ENCODE results near the gene MCEE.
"Not testable (repeated sequence)": the region's sequence is repeated elsewhere in the genome, so short reads cannot be mapped to it uniquely, and the experiment has no call there.

Gene MCEE

DNA sequence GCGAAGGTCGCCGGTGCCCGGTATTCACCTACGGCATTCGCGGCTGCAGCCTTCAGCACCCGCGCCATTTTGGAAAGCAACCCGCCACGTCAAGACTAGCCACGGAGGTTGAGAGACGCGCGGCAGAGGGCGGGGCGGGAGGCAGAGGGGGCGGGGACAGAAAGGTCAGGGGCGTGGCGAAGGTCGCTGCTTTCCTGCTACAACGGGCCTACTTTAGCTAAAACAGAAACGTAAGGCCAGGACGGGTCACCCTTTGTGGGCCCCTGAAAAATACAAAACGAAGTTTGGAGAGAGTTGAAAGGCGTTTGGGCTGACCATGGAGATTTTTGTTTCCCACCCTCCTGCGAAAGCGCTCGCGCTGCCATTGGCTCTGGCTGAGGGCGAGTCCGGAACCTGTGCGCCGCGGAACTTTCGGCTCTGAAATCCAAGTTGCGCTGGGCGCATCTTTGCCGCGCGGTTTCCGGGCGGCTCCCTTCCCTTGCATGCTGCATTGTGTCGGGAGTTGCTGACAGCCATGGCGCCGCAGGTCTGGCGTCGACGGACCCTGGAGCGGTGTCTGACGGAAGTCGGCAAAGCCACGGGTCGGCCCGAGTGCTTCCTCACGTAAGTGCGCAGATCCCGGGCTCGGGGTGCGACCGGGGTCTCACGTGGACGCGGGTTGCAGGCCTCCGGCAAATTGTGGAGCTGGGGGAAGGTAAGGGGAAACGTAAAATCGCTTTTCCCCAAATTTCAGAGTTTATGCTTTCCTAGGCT is at the start of gene MCEE, which contains the start of gene MPHOSPH10:
TSS of gene MCEE (minus strand) at position 78 of the 753 bp plus-strand sequence. CDS start at position 68, 10 bp downstream.
TSS of gene MPHOSPH10 (plus strand) at position 483 of the 753 bp plus-strand sequence. CDS start at position 515, 32 bp downstream.
- peak; percentile 97 for DNase-seq

GRCh38 chr2:71178836-71179235 is 48.8 kb upstream of the MCEE start:
- not testable (repeated sequence) for DNase-seq

GRCh38 chr2:71174207-71174606 is 44.2 kb upstream of the MCEE start:
- no peak for DNase-seq

DNA sequence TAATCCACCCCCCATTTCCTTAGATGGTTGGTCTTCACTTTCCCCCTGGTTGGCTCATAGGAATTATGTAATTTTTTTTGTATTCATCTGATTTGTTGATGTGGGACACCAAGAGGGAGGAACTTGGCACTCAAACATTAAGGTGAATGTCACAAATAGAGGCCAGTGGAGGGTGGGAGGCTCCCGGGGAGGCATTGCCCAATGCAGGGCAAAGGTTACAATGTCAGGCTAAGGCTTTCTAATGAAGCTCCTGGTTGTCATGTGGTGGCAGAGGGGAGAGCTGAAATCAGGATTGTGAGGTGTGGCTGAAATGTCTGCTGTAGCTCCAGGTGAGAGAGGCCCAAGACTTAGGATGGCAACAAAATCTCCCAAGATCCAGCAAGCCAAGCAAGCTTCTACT is 43.1 kb upstream of the MCEE start:
- DNase-seq = no peak

GRCh38 chr2:71166812-71167211 is 36.8 kb upstream of the MCEE start:
- DNase-seq = no peak

DNA sequence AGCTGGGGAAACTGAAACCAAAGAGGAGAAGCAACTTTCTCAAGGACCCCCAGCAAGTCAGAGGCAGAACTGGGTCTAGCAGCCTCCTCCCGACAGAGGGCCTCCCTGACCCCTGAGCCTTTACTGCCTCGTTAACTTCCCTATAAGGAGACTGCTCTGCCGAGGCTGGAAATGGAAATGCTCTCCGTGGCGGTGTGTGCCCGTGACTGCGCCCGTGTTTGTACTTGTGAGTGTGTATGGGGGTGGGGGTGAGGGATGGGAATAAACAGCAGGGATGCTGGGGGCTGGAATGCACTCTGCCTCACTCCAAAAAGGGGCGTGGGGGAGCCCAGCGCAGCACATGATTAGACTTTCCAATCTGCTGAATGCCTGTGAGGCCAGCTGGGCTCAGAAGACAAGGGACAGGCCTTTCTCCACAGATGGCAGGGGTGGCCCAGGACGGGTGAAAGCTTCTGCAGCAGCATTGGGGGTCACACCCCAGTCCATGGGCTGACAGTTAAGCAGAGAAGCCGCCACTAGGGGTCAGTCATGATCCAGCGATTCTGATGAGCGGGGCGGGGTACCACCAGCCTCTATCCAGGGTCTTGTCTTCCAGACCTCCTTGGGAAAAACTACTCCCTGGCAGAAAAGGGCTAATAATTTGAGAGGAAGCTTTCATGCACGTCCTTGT is 27.2 kb upstream of the MCEE start:
- peak; percentile 85 for DNase-seq

- peak; percentile 74 for DNase-seq
Measured at GRCh38 chr2:71156573-71156972, 26.5 kb upstream of the MCEE start.

DNA sequence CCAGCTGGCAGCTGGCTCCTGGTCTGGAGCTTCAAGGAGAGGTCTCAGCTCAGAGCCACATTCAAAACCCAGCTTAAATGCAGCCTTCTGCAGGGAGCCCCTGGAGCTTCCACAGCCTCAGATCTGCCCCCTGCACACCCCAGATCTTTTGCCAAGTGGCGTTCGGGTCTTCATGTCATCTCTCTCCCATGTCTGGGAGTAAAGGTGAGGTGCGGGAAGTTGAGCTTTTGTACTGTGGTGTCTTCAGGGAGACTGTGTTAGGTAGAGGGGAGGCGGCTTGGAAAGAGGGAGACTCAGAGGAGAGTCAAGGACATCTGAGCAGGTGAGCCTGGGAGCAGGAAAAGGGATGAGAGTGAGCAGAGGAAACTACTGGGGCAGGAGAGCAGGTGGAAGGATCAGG is 25.8 kb upstream of the MCEE start:
- DNase-seq = peak; percentile 20

DNA sequence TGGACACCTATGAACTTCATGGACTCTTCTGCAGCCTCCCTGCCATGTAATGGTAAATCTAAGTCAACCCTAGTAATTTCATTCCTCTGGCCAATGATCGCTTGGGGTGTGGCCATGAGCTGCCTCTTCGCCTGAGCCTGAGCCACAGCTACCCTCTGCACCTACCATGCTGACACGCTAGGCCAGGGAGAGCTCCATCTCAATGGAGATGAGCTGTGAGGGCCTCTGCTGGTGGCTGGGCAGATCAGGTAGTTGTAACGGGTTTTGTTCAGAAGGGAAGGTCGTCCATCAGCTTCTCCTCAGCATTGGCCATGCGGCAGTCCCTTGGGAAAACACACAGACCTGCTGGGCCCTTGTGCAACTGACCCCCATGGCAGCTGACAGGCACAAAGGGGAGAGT is 24.8 kb upstream of the MCEE start:
- no peak for DNase-seq

- DNase-seq = peak; percentile 26
Measured at GRCh38 chr2:71154279-71154678, 24.2 kb upstream of the MCEE start.

GRCh38 chr2:71153585-71154224 is 23.7 kb upstream of the MCEE start:
- DNase-seq = peak; percentile 53

GRCh38 chr2:71151620-71152019 is 21.6 kb upstream of the MCEE start:
- DNase-seq = no peak

GRCh38 chr2:71150082-71150816 is 20.2 kb upstream of the MCEE start:
- no peak for DNase-seq

- no peak for DNase-seq
Measured at GRCh38 chr2:71148506-71149063, 18.6 kb upstream of the MCEE start.

DNA sequence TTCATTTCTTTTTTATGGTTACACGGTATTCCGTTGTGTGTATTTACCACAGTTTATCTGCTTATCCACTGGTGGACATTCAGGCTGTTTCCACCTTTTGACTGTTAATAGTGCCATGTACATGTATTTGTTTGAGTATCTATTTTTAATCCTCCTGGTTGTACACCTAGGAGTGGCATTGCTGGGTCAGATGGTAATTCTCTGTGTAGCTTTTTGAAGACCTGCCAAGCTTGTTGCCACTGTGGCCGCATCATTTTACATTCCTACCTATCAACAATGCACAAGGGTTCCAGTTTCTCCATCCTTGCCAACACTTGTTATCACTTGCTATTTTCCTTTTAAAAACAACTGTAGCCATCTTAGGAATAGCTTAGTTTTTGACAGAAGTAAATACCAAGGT is 13.8 kb upstream of the MCEE start:
- DNase-seq = no peak

GRCh38 chr2:71136174-71136573 is 6.1 kb upstream of the MCEE start:
- DNase-seq = no peak

DNA sequence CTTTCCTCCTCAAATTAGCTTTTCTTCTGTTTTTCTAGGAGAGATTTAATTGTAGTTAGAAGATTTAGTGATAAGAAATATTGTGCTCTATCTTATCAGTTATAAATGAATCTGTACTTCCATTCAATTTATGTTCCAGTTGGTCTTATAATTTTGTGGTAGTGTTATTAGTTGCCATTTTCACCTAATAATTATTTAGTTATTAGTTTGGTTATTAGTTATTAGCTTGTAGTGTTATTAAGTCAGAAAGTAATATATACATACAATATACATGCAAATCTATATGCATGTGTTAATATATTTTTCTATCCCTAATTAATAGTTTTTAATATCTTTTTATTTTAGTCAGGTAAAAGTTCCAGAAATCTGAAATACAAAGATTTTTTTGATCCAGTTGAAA is 3.6 kb upstream of the MCEE start:
- no peak for DNase-seq

- not testable (repeated sequence) for DNase-seq
Measured at GRCh38 chr2:71131387-71132166, 1.5 kb upstream of the MCEE start.

DNA sequence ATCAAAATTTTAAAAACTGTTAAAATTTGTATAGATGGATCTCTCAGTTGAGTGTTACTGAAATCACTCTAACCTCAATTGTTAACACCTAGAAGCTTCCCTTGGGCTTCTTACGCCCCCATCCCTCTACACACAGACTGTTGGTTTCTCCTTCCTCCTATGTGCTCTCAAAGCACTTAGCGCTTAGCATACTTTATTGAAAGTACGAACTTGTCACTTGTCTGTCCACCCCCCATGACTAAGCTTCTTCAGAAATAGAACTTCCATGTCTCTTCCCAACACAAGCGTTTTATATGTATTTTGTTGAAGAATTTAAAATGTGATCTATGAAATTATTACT is 846 bp upstream of the MCEE start:
- DNase-seq = no peak

GRCh38 chr2:71129902-71130151 is 202 bp downstream of the MCEE start:
- DNase-seq = peak; percentile 92

GRCh38 chr2:71129114-71129901 is 721 bp downstream of the MCEE start:
- no peak for DNase-seq

DNA sequence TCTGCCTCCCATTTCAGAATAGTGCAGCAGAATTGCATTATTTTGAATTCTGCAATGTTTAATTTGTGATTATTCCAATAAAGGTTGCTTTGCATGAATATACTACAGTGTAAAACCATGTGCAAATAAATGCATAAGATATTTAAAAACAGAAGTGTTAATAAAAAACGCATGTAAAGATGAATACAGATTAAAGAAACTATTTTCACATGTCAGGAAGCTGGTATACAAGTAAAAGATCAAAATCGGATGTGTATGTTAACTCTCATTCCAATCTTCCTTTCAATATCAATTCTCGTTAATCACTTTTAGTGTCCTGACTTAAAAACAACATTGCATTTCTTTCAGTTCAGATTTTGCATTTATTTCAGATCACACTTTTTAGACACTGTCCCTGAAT is 3.1 kb downstream of the MCEE start:
- no peak for DNase-seq
